Smooth muscle cell (in vitro differentiated cells): ENCODE data around the gene WFIKKN2. TPM values are rescaled to one million over a fixed set of nuclear protein-coding genes. Genes with fewer than 3 reads are reported as not detected.

Experiments
- DNase-seq: peaks from one replicate; lab custom pipeline; 2025; ENCODE audit not compliant: unreplicated experiment; lab: John Stamatoyannopoulos, UW
- H2AFZ ChIP-seq: fragments of 200-600 bp; sonication (generic); 2 replicates; pipeline ENCODE4 v1.6.0; 2016; ENCODE audit warnings: antibody characterized with exemption, low read depth, mild to moderate bottlenecking
- H3F3A ChIP-seq: fragments of 200-600 bp; sonication (generic); 2 replicates; pipeline ENCODE4 v1.6.0; 2017; ENCODE audit warnings: antibody characterized with exemption, low read depth
- H3K27ac ChIP-seq: fragments of 200-600 bp; sonication (generic); 2 replicates; pipeline ENCODE4 v1.5.1; 2016; ENCODE audit warnings: low read depth, mild to moderate bottlenecking
- H3K27me3 ChIP-seq: fragments of 200-600 bp; sonication (generic); 2 replicates; pipeline ENCODE4 v1.6.1; 2016; ENCODE audit warnings: low read depth, mild to moderate bottlenecking
- H3K36me3 ChIP-seq: fragments of 200-600 bp; sonication (generic); 2 replicates; pipeline ENCODE4 v1.5.1; 2016; ENCODE audit warnings: low read depth
- H3K4me1 ChIP-seq: fragments of 200-600 bp; sonication (generic); 2 replicates; pipeline ENCODE4 v1.5.1; 2016; ENCODE audit warnings: low read depth
- H3K4me2 ChIP-seq: fragments of 200-600 bp; sonication (generic); 2 replicates; pipeline ENCODE4 v1.6.0; 2016; ENCODE audit warnings: mild to moderate bottlenecking
- H3K4me3 ChIP-seq: fragments of 200-600 bp; sonication (generic); 2 replicates; pipeline ENCODE4 v1.5.1; 2016; ENCODE audit warnings: mild to moderate bottlenecking
- H3K79me2 ChIP-seq: fragments of 200-600 bp; sonication (generic); 2 replicates; pipeline ENCODE4 v1.6.0; 2016; ENCODE audit warnings: low read depth, mild to moderate bottlenecking
- H3K9ac ChIP-seq: fragments of 200-600 bp; sonication (generic); 2 replicates; pipeline ENCODE4 v1.6.0; 2016; ENCODE audit warnings: low read depth
- H3K9me3 ChIP-seq: fragments of 200-600 bp; sonication (generic); replicated peaks from 2 replicates; pipeline ENCODE4 v1.5.1; 2016; ENCODE audit warnings: low read depth
- H4K20me1 ChIP-seq: fragments of 200-600 bp; sonication (generic); 2 replicates; pipeline ENCODE4 v1.6.0; 2016; ENCODE audit warnings: low read depth
- WGBS: methylation state at CpG from one replicate; pipeline ENCODE4 v1.1.7; 2016; ENCODE audit warnings: low lambda C conversion rate; 5-methylcytosine and 5-hydroxymethylcytosine counted together
- polyA plus RNA-seq: library from polyadenylated mRNA; unstranded; fragments of >200 nt; fragmentation: Nextera tagmentation; extraction: Ambion mirVana; gene quantifications from 2 replicates; pipeline ENCODE4 v1.2.1, GENCODE V29; 2016
- total RNA-seq: library from RNA; depleted of rRNA; stranded (reverse); fragments of >200 nt; gene quantifications from 2 replicates; pipeline ENCODE4 v1.2.3, GENCODE V29; 2014
- TF ChIP-seq, protein P1 (sequence below): fragments of 200-600 bp; sonication (generic); IDR thresholded peaks from 2 replicates; pipeline ENCODE4 v1.5.1; 2017; ENCODE audit warnings: borderline replicate concordance, mild to moderate bottlenecking, antibody characterized with exemption; ENCODE audit not compliant: insufficient read depth, poor library complexity, severe bottlenecking

The WFIKKN2 gene
- total and polyA plus RNA-seq, 2 experiments from 2014 or later, result not detected

- H2AFZ ChIP-seq, result peak overlapping the region; percentile 68
- H3K9me3 ChIP-seq, result no peaks in the 10 kb centered on the region
- peaks cover 40% of the 10 kb centered on the region for H3K79me2 ChIP-seq
- no peaks in the 10 kb centered on the region for H3K36me3 ChIP-seq
- peak overlapping the region; percentile 98 for H3K4me2 ChIP-seq
- peak; percentile 78 for DNase-seq
- TF ChIP-seq, protein P1, sequence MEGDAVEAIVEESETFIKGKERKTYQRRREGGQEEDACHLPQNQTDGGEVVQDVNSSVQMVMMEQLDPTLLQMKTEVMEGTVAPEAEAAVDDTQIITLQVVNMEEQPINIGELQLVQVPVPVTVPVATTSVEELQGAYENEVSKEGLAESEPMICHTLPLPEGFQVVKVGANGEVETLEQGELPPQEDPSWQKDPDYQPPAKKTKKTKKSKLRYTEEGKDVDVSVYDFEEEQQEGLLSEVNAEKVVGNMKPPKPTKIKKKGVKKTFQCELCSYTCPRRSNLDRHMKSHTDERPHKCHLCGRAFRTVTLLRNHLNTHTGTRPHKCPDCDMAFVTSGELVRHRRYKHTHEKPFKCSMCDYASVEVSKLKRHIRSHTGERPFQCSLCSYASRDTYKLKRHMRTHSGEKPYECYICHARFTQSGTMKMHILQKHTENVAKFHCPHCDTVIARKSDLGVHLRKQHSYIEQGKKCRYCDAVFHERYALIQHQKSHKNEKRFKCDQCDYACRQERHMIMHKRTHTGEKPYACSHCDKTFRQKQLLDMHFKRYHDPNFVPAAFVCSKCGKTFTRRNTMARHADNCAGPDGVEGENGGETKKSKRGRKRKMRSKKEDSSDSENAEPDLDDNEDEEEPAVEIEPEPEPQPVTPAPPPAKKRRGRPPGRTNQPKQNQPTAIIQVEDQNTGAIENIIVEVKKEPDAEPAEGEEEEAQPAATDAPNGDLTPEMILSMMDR, result no peak
- peak overlapping the region; percentile 88 for H3K9ac ChIP-seq
- peaks cover 24% of the 10 kb centered on the region for H3K4me1 ChIP-seq
- no peaks in the 10 kb centered on the region for H3K27me3 ChIP-seq
- H3F3A ChIP-seq, result peaks cover 14% of the 10 kb centered on the region
- peak overlapping the region; percentile 98 for H3K4me3 ChIP-seq
- H4K20me1 ChIP-seq, result peaks cover 37% of the 10 kb centered on the region
- WGBS, result 0% methylated on average over 28 of the region's 28 CpGs
- H3K27ac ChIP-seq, result peak overlapping the region; percentile 97
Observed at GRCh38 chr17:50866950-50867362, 31.6 kb downstream of the WFIKKN2 start.

- WGBS, result 1% methylated on average over 33 of the region's 35 CpGs
- DNase-seq, result peak; percentile 78
- Histone ChIP-seq H3K79me2 (peaks cover 34% of the 10 kb centered on the region), H3K36me3 (no peaks in the 10 kb centered on the region), H2AFZ (peak overlapping the region; percentile 68), H3K4me3 (peak overlapping the region; percentile 98), H4K20me1 (peaks cover 31% of the 10 kb centered on the region), H3K4me2 (peak overlapping the region; percentile 98), H3K4me1 (peaks cover 20% of the 10 kb centered on the region), H3K9me3 (no peaks in the 10 kb centered on the region), H3K9ac (peak overlapping the region; percentile 88), H3K27ac (peak overlapping the region; percentile 97), H3K27me3 (no peaks in the 10 kb centered on the region), H3F3A (peaks cover 14% of the 10 kb centered on the region)
- TF ChIP-seq, protein P1, result no peak
Observed at GRCh38 chr17:50867363-50868139, 32.2 kb downstream of the WFIKKN2 start.

DNA sequence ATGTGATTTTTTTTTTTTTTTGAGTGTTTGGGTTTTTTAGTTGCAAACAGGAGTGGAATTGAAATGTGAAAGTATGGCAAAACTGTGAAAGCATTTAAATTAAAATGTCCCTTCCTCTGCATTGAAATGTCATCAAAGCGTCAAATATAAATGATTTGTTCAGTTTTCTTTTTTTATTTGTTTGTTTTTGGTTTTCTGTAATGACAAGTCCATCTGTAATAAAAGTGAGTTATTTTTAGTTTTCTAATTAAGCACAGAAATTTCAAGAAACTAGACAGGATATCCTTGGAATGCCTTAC is 32.7 kb downstream of the WFIKKN2 start:
- Histone ChIP-seq H3K9ac (peak overlapping the region; percentile 70), H2AFZ (peak overlapping the region; percentile 64), H3K9me3 (no peaks in the 10 kb centered on the region), H3F3A (peaks cover 14% of the 10 kb centered on the region), H3K79me2 (peaks cover 29% of the 10 kb centered on the region), H3K4me2 (peak overlapping the region; percentile 98), H3K4me3 (peak overlapping the region; percentile 98), H3K27ac (peak overlapping the region; percentile 97), H4K20me1 (peaks cover 26% of the 10 kb centered on the region), H3K36me3 (no peaks in the 10 kb centered on the region), H3K27me3 (no peaks in the 10 kb centered on the region), H3K4me1 (peaks cover 18% of the 10 kb centered on the region)
- TF ChIP-seq, protein P1, result no peak
- WGBS, result 14% methylated on average over 1 of the region's 1 CpG
- DNase-seq, result no peak

GRCh38 chr17:50868602-50869001 is 33.2 kb downstream of the WFIKKN2 start:
- no peak overlapping the region for H3K9ac ChIP-seq
- H3K4me1 ChIP-seq, result peaks cover 17% of the 10 kb centered on the region
- H3K4me3 ChIP-seq, result peak overlapping the region; percentile 98
- no peaks in the 10 kb centered on the region for H3K27me3 ChIP-seq
- TF ChIP-seq, protein P1, result no peak
- no peak for DNase-seq
- H3K79me2 ChIP-seq, result peaks cover 24% of the 10 kb centered on the region
- H3F3A ChIP-seq, result peaks cover 14% of the 10 kb centered on the region
- no peaks in the 10 kb centered on the region for H3K36me3 ChIP-seq
- H3K27ac ChIP-seq, result peak overlapping the region; percentile 97
- WGBS, result 65% methylated on average over 1 of the region's 1 CpG
- H3K9me3 ChIP-seq, result no peaks in the 10 kb centered on the region
- H4K20me1 ChIP-seq, result peaks cover 21% of the 10 kb centered on the region
- H3K4me2 ChIP-seq, result peak overlapping the region; percentile 98
- no peak overlapping the region for H2AFZ ChIP-seq
